Pancreas (tissue), 10 donors: Measurements from ENCODE around the gene IMPACT. TPM values are rescaled to one million over a fixed set of nuclear protein-coding genes. Genes with fewer than 3 reads are reported as not detected.
A peak's percentile ranks its signal among the peaks of the same experiment; 100 is the strongest.

Experiments
- ATAC-seq, 4 donors: fragments of 200-7000 bp; cut with Tn5 transposase; one replicate each; pipeline versions ENCODE4 v1.8.0 to v1.9.1; 2020; ENCODE audit warnings: mild to moderate bottlenecking in 4 of 4, moderate library complexity in 4 of 4
- DNase-seq, 6 donors: peaks; one replicate each; pipeline ENCODE4 v3.0.0-alpha.2; 2020
- FAIRE-seq: peaks from 2 replicates; lab custom pipeline; 2012; peaks lifted over from hg19 to GRCh38; lab: Jason Lieb, UNC
- H3K27ac ChIP-seq, 4 donors: fragments of 200-600 bp; sonication (generic); 1 replicate in 3 of 4; 2 replicates in 1 of 4; pipeline versions ENCODE4 v1.5.0 to v1.8.0; 2020
- H3K27me3 ChIP-seq, 4 donors: fragments of 200-600 bp; one replicate each; pipeline ENCODE4 v1.8.0; 2021
- H3K36me3 ChIP-seq, 3 donors: fragments of 200-600 bp; sonication (generic) in 1 of 3; one replicate each; pipeline versions ENCODE4 v1.5.0 to v1.8.0; 2020 to 2021
- H3K4me1 ChIP-seq, 3 donors: fragments of 200-600 bp; one replicate each; pipeline ENCODE4 v1.8.0; 2021
- H3K4me3 ChIP-seq, 4 donors: fragments of 200-600 bp; sonication (generic) in 2 of 4; one replicate each; pipeline versions ENCODE4 v1.5.0 to v1.8.0; 2020 to 2021
- H3K9me3 ChIP-seq, 4 donors: fragments of 200-600 bp; one replicate each; pipeline ENCODE4 v1.8.0; 2021
- CTCF ChIP-seq, 4 donors: fragments of 200-600 bp; sonication (generic) in 3 of 4; IDR thresholded peaks; one replicate each; pipeline versions ENCODE4 v1.5.0 to v1.8.0; 2021; ENCODE audit warnings: antibody characterized with exemption in 4 of 4
- WGBS, 2 donors: extraction: QIAGEN DNeasy Blood & Tissue Kit; methylation state at CpG; one replicate each; pipeline ENCODE4 v1.1.7; 2013; 5-methylcytosine and 5-hydroxymethylcytosine counted together
- intact Hi-C, 3 donors: fragments of 100-400 bp; cut with DNase I; formaldehyde crosslinking; loops; one replicate each; pipeline versions ENCODE4 v1.11.1 to v1.14.2; 2022
- polyA plus RNA-seq, 2 donors: library from polyadenylated mRNA; stranded (reverse); fragments of 200-250 nt; gene quantifications; one replicate each; pipeline ENCODE4 v1.2.3, GENCODE V29; 2013
- total RNA-seq, 6 donors: library from RNA; stranded (reverse); fragmentation: NEBNext Ultra II Directional in 4 of 6; extraction: Animal tissue kit (Norgen Biotek cat#: 25700) in 4 of 6; gene quantifications; one replicate each; pipeline versions ENCODE4 v1.2.1 to v1.2.4, GENCODE V29; 2021 to 2023
- donor health status: healthy with polysubstance abuse.
- donor health status: DM: no; HTN: no; CAD: no; lungs with moderate emphysema.
- donor health status: DM: no; HTN: no; CAD: no.
- donor health status: control.
- donor health status: control.
- donor health status: Bipolar disorder and iron deficiency.
- donor health status: DM: yes; HTN: yes; CAD: no.
- donor health status: DM: no; HTN: no; CAD: no.
- donor health status: DM: no; HTN: no; CAD: no.
- donor health status: DM: yes; HTN: yes; CAD: no.

IMPACT gene
- total and polyA plus RNA-seq, 8 donors, result 7.1 to 23.7 (median 17.9) TPM

- H3K27ac ChIP-seq, result no peak overlapping the region
- no peak for DNase-seq
Observed at GRCh38 chr18:24427484-24427883, 1.0 kb downstream of the IMPACT start.

GRCh38 chr18:24428709-24429108, 2.2 kb downstream of the IMPACT start:
- intact Hi-C loops, result no loop called here
- Histone ChIP-seq H3K9me3 (no peaks in the 10 kb centered on the region), H3K36me3 (no peaks in the 10 kb centered on the region), H3K4me1 (no peaks in the 10 kb centered on the region), H3K27me3 (peaks cover 0 to 12% (median 2%) of the 10 kb centered on the region in 4 donors), H3K4me3 (no peak overlapping the region), H3K27ac (no peak overlapping the region)
- WGBS, 2 donors, result 68 to 74% methylated on average over 3 of the region's 3 CpGs
- ATAC-seq (no peak), DNase-seq (no peak), FAIRE-seq (no peak)
- TF ChIP-seq CTCF (IDR thresholded peaks at IDR 0.05), result no peak

More at GRCh38 chr18:24427484-24427883, 1.0 kb downstream of the IMPACT start:
- Histone ChIP-seq H3K9me3 (no peaks in the 10 kb centered on the region), H3K4me3 (peak overlapping the region in 3 of 4 donors; percentile 62 to 94 (median 85)), H3K4me1 (no peaks in the 10 kb centered on the region), H3K27me3 (peaks cover 0 to 12% (median 2%) of the 10 kb centered on the region in 4 donors), H3K36me3 (no peaks in the 10 kb centered on the region)
- ATAC-seq, result no peak
- TF ChIP-seq CTCF (IDR thresholded peaks at IDR 0.05), result no peak
- FAIRE-seq, result no peak
- WGBS, 2 donors, result 44 to 52% methylated on average over 3 of the region's 3 CpGs
- intact Hi-C loops, result no loop called here

- Histone ChIP-seq H3K27me3 (peaks cover 0 to 9% (median 2%) of the 10 kb centered on the region in 4 donors), H3K36me3 (no peaks in the 10 kb centered on the region), H3K4me3 (no peak overlapping the region), H3K9me3 (no peaks in the 10 kb centered on the region), H3K4me1 (no peaks in the 10 kb centered on the region), H3K27ac (no peak overlapping the region)
- DNase-seq, result no peak
- intact Hi-C loops, result no loop called here
- WGBS, 2 donors, result 94 to 97% methylated on average over 4 of the region's 4 CpGs
- TF ChIP-seq CTCF (IDR thresholded peaks at IDR 0.05), result no peak
- no peak for FAIRE-seq
- no peak for ATAC-seq
Observed at GRCh38 chr18:24429188-24429587, 2.7 kb downstream of the IMPACT start.

- WGBS, 2 donors, result 95 to 98% methylated on average over 3 of the region's 3 CpGs
- Histone ChIP-seq H3K27ac (no peak overlapping the region), H3K4me3 (no peak overlapping the region), H3K27me3 (no peaks in the 10 kb centered on the region), H3K9me3 (no peaks in the 10 kb centered on the region), H3K4me1 (no peaks in the 10 kb centered on the region), H3K36me3 (no peaks in the 10 kb centered on the region)
- intact Hi-C loops, result no loop called here
- ATAC-seq (no peak), FAIRE-seq (no peak), DNase-seq (no peak)
- no peak for TF ChIP-seq CTCF (IDR thresholded peaks at IDR 0.05)
Observed at GRCh38 chr18:24432618-24433017, 6.1 kb downstream of the IMPACT start.

- FAIRE-seq (no peak), ATAC-seq (no peak), DNase-seq (no peak)
- Histone ChIP-seq H3K4me1 (no peaks in the 10 kb centered on the region), H3K9me3 (no peaks in the 10 kb centered on the region), H3K36me3 (peaks cover 0 to 22% (median 0%) of the 10 kb centered on the region in 3 donors), H3K4me3 (no peak overlapping the region), H3K27me3 (no peaks in the 10 kb centered on the region), H3K27ac (no peak overlapping the region)
- intact Hi-C loops, result no loop called here
- 95 to 100% methylated on average over 1 of the region's 1 CpG for WGBS, 2 donors
- TF ChIP-seq CTCF (IDR thresholded peaks at IDR 0.05), result no peak
Observed at GRCh38 chr18:24436939-24437338, 10.5 kb downstream of the IMPACT start.
